Thyroid gland (tissue), 4 donors: ENCODE results near the gene CCDC188. TPM values are rescaled to one million over a fixed set of nuclear protein-coding genes. Genes with fewer than 3 reads are reported as not detected.

Experiments
- DNase-seq, 2 donors: peaks; one replicate each; pipeline ENCODE4 v3.0.0-alpha.2; 2019
- H3K27ac ChIP-seq, 3 donors: fragments of 200-600 bp; sonication (generic); 1 replicate in 2 of 3; 2 replicates in 1 of 3; pipeline ENCODE4 v1.5.1; 2016 to 2019; ENCODE audit warnings: mild to moderate bottlenecking in 1 of 3, moderate library complexity in 1 of 3
- H3K27me3 ChIP-seq: fragments of 200-600 bp; sonication (generic); one replicate; pipeline ENCODE4 v1.5.1; 2019
- H3K36me3 ChIP-seq, 2 donors: fragments of 200-600 bp; sonication (generic); one replicate each; pipeline ENCODE4 v1.5.1; 2016 to 2019
- H3K4me1 ChIP-seq, 2 donors: fragments of 200-600 bp; sonication (generic); one replicate each; pipeline ENCODE4 v1.5.1; 2017 to 2019
- H3K4me3 ChIP-seq, 3 donors: fragments of 200-600 bp; sonication (generic); replicated peaks in 1 of 3; 1 replicate in 2 of 3; 2 replicates in 1 of 3; pipeline ENCODE4 v1.5.1; 2016; ENCODE audit warnings: mild to moderate bottlenecking in 1 of 3
- H3K9me3 ChIP-seq: fragments of 200-600 bp; sonication (generic); one replicate; pipeline ENCODE4 v1.5.1; 2017
- POLR2A ChIP-seq, 2 donors: fragments of 450-650 bp; IDR thresholded peaks; one replicate each; pipeline ENCODE4 v1.6.1; 2017; ENCODE audit warnings: antibody characterized with exemption in 2 of 2, mild to moderate bottlenecking in 2 of 2, moderate library complexity in 1 of 2
- WGBS, 2 donors: methylation state at CpG; one replicate each; pipeline ENCODE4 v1.1.5; 2017; 5-methylcytosine and 5-hydroxymethylcytosine counted together
- intact Hi-C: fragments of 100-400 bp; cut with DNase I; formaldehyde crosslinking; loops from one replicate; pipeline ENCODE4 v1.15.1; 2023
- total RNA-seq, 4 donors: library from RNA; depleted of rRNA; stranded (reverse); fragments of >200 nt; gene quantifications; one replicate each; pipeline ENCODE4 v1.2.3, GENCODE V29; 2016
- TF ChIP-seq, protein P1 (sequence below), 6 experiments: fragments of 200-600 bp in 3 of 6; fragments of 450-650 bp in 3 of 6; sonication (generic) in 3 of 6; IDR thresholded peaks; one replicate each; pipeline ENCODE4 v1.5.1; 2016 to 2019; ENCODE audit warnings: antibody characterized with exemption in 6 of 6, mild to moderate bottlenecking in 2 of 6, inconsistent platforms in 1 of 6, moderate library complexity in 1 of 6

Gene CCDC188
- total RNA-seq, 4 donors from 2014 or later = 0.39 to 2.1 TPM; not detected in 2

DNA sequence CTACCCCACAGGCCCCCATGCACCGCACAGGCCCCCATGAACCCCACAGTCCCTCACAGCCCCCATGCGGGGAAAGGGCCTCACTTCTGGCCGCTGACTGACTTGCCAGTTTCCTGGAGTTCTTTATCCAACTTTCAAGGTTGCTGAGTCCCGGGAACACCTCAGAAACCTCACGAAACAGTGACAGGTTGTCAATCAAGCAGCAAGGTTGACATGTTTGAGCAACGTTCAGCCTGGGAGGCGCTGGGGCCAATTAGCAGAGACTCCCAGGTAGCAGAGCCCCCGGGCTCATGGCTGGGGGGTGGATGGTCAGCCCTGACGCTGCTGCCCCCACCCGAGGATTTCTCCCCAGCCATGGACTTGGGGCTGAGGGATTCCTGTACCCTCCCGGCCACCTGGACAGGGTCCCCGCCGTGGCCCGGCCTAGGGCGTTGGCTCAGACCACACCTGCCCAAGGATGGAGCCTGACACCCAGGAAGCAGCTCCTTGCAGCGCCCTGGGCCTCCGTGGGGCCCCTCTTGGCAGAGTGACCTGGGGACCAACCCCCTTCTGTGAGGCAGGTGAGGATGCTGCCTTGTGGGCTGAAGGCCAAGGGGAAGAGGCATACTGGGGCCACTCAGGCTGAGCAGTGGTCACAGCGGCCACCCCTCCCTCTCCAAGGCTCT is 33.8 kb upstream of the CCDC188 start:
- H3K27ac ChIP-seq = no peak overlapping the region
- intact Hi-C loops = no loop called here
- 78 to 89% methylated on average over 10 to 18 of the region's 18 CpGs for WGBS, 2 donors

DNA sequence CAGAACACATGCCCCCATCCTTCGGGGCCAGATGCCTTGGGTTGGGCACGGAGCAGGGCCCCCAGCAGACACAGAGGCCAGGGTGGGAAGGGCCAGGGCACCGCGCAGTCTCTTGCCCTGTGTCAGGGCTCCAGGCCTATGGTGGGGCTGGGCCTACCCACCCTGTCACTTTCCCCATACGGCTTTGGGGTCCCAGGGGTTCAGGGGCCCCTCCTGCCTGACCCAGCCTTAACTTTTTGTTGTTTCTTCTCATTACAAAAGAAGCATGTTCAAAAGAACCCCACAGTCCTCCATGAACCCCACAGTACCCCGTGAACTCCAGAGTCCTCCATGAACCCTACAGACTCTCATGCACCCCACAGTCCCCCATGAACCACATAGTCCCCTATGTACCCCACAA is 33.0 kb upstream of the CCDC188 start:
- H3K36me3 ChIP-seq = no peaks in the 10 kb centered on the region
- no peaks in the 10 kb centered on the region for H3K9me3 ChIP-seq
- peaks cover 0 to 6% of the 10 kb centered on the region in 2 donors for H3K4me1 ChIP-seq
- no peaks in the 10 kb centered on the region for H3K27me3 ChIP-seq
- TF ChIP-seq, protein P1, sequence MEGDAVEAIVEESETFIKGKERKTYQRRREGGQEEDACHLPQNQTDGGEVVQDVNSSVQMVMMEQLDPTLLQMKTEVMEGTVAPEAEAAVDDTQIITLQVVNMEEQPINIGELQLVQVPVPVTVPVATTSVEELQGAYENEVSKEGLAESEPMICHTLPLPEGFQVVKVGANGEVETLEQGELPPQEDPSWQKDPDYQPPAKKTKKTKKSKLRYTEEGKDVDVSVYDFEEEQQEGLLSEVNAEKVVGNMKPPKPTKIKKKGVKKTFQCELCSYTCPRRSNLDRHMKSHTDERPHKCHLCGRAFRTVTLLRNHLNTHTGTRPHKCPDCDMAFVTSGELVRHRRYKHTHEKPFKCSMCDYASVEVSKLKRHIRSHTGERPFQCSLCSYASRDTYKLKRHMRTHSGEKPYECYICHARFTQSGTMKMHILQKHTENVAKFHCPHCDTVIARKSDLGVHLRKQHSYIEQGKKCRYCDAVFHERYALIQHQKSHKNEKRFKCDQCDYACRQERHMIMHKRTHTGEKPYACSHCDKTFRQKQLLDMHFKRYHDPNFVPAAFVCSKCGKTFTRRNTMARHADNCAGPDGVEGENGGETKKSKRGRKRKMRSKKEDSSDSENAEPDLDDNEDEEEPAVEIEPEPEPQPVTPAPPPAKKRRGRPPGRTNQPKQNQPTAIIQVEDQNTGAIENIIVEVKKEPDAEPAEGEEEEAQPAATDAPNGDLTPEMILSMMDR (IDR thresholded peaks at IDR 0.05) = no peak
- TF ChIP-seq POLR2A (IDR thresholded peaks at IDR 0.05) = no peak
- DNase-seq = no peak
- H3K27ac ChIP-seq = no peak overlapping the region
- H3K4me3 ChIP-seq = no peak overlapping the region
- 93 to 99% methylated on average over 3 of the region's 6 CpGs for WGBS, 2 donors
- intact Hi-C loops = no loop called here

More for the DNA sequence above, 33.8 kb upstream of the CCDC188 start:
- no peaks in the 10 kb centered on the region for H3K27me3 ChIP-seq
- no peaks in the 10 kb centered on the region for H3K36me3 ChIP-seq
- no peak overlapping the region for H3K4me3 ChIP-seq
- TF ChIP-seq, protein P1 (IDR thresholded peaks at IDR 0.05) = no peak
- TF ChIP-seq POLR2A (IDR thresholded peaks at IDR 0.05) = no peak
- no peak for DNase-seq
- H3K9me3 ChIP-seq = no peaks in the 10 kb centered on the region
- H3K4me1 ChIP-seq = peaks cover 0 to 6% of the 10 kb centered on the region in 2 donors

DNA sequence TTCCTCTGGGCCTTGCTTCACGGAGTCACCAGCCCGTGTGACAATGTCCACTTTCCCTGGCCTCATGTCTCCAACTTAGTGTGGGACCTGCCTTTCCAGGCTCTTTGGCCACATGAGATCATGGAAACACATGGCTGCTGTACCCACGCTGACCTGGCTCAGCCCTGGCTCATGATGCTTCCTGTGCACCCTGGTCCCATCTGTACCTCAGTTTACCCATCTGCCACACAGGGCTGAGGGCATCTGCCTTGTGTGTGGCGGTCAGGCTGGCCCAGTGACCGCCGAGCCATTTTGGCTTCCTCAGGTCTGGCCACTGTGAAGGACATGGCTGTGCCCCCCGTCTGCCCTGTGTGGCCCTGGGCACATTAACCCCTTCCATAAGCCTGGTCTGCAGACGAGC is 32.2 kb upstream of the CCDC188 start:
- Histone ChIP-seq H3K4me3 (no peak overlapping the region), H3K27ac (no peak overlapping the region), H3K36me3 (no peaks in the 10 kb centered on the region), H3K4me1 (peaks cover 0 to 6% of the 10 kb centered on the region in 2 donors), H3K9me3 (no peaks in the 10 kb centered on the region), H3K27me3 (no peaks in the 10 kb centered on the region)
- TF ChIP-seq, protein P1 (IDR thresholded peaks at IDR 0.05) = no peak
- TF ChIP-seq POLR2A (IDR thresholded peaks at IDR 0.05) = no peak
- intact Hi-C loops = no loop called here
- no peak for DNase-seq
- 89 to 97% methylated on average over 4 to 8 of the region's 8 CpGs for WGBS, 2 donors

DNA sequence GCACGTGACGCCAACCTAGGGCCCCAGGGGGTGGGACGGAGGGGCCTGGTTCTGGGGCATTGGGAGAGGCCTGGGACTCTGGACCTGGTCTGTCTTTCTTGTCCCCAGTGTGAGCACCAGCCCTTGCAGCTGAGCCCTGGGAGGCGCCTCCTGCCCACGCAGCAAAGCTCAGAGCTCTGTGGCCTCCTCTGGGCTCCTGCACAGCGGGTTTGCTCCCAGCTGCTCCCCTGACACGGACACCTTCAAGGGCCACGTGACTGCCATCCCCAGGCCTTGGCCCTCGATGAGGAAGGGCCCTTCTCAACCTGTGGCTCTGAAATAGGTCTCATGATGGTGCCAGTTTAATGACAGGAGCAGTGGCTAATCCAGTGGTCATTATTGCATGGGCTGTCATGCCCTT is 31.5 kb upstream of the CCDC188 start:
- WGBS, 2 donors = 20 to 77% methylated on average over 1 to 5 of the region's 9 CpGs
- H3K27me3 ChIP-seq = no peaks in the 10 kb centered on the region
- no peaks in the 10 kb centered on the region for H3K9me3 ChIP-seq
- DNase-seq = no peak
- H3K4me3 ChIP-seq = no peak overlapping the region
- H3K36me3 ChIP-seq = no peaks in the 10 kb centered on the region
- no peak for TF ChIP-seq POLR2A (IDR thresholded peaks at IDR 0.05)
- TF ChIP-seq, protein P1 (IDR thresholded peaks at IDR 0.05) = no peak
- H3K4me1 ChIP-seq = peaks cover 0 to 6% of the 10 kb centered on the region in 2 donors
- intact Hi-C loops = no loop called here
- no peak overlapping the region for H3K27ac ChIP-seq

DNA sequence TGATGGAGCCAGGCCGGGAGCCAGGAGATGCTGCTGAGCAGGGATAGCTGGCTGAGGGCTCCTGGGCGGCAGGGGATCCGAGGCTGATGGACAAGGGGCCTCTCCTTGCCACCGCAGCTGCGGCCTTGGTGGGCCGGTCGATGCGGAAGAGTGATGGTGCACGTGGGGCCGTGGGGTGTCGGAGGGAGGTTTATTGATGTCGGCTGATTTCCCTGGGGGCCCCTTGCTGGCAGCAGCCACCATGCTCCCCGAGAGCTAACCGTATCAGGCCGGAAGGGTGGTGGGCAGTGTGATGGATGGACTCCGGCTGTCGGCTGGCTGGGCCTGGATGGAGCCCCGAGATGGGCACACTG is 31.0 kb upstream of the CCDC188 start:
- H3K27me3 ChIP-seq = no peaks in the 10 kb centered on the region
- H3K36me3 ChIP-seq = no peaks in the 10 kb centered on the region
- H3K4me1 ChIP-seq = peaks cover 0 to 6% of the 10 kb centered on the region in 2 donors
- H3K4me3 ChIP-seq = no peak overlapping the region
- 87 to 91% methylated on average over 12 to 18 of the region's 18 CpGs for WGBS, 2 donors
- DNase-seq = no peak
- no peaks in the 10 kb centered on the region for H3K9me3 ChIP-seq
- intact Hi-C loops = no loop called here
- TF ChIP-seq, protein P1 (IDR thresholded peaks at IDR 0.05) = no peak
- TF ChIP-seq POLR2A (IDR thresholded peaks at IDR 0.05) = no peak
- H3K27ac ChIP-seq = no peak overlapping the region
